Stimulated activated effector memory CD8-positive, alpha-beta T cell treated with anti-CD3 and anti-CD28 coated beads, Interleukin-12 subunit alpha, Interleukin-12 subunit beta, amount 100 ng/mL, for 72 hours (primary cell): ENCODE results near the gene THEM4.
A peak's percentile ranks its signal among the peaks of the same experiment; 100 is the strongest.
"Not testable (repeated sequence)": the region's sequence is repeated elsewhere in the genome, so short reads cannot be mapped to it uniquely, and the experiment has no call there.

Experiments used
- ATAC-seq: fragments of 150-1000 bp; cut with Tn5 transposase; 2 replicates; pipeline ENCODE4 v1.10.0; 2021
- DNase-seq, 2 donors: peaks; one replicate each; pipeline ENCODE4 v3.0.0; 2021 to 2022; ENCODE audit warnings: low spot score in 2 of 2
- H3K27ac Mint-ChIP-seq: one replicate; pipeline ENCODE4 v1.8.0; 2022; ENCODE audit warnings: mild to moderate bottlenecking, mixed read lengths
- H3K36me3 Mint-ChIP-seq: one replicate; pipeline ENCODE4 v1.8.0; 2022; ENCODE audit warnings: mild to moderate bottlenecking, mixed read lengths
- H3K4me1 Mint-ChIP-seq: one replicate; pipeline ENCODE4 v1.8.0; 2022; ENCODE audit warnings: mixed read lengths
- H3K4me3 Mint-ChIP-seq: one replicate; pipeline ENCODE4 v1.8.0; 2022; ENCODE audit warnings: mild to moderate bottlenecking, mixed read lengths
- H3K9me3 Mint-ChIP-seq: one replicate; pipeline ENCODE4 v1.8.0; 2022; ENCODE audit warnings: mixed read lengths

THEM4 gene

DNA sequence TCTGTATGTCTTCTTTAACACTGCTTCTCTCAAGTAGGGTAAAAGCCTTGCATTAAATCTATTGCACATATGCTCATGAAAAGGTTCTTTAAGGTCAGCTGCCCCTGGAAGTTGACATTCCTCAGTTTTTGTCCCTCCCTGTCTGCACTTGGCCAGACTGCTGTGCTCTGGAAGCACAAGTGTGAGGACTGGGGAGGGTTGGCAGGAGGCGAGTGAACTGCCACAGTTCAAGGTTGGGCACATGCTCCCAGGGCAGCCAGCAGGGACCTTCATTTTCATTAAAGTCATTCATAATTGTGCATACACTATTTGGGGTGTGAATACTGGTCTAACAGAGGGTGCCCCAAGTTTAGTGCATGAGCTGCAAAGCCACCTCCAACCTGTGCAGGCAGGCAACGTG, 44.9 kb downstream of the THEM4 start:
- H3K27ac Mint-ChIP-seq = no peak overlapping the region
- no peak overlapping the region for H3K4me3 Mint-ChIP-seq
- no peaks in the 10 kb centered on the region for H3K9me3 Mint-ChIP-seq
- no peaks in the 10 kb centered on the region for H3K36me3 Mint-ChIP-seq
- H3K4me1 Mint-ChIP-seq = peaks cover 19% of the 10 kb centered on the region
- ATAC-seq (no peak), DNase-seq (no peak)

DNA sequence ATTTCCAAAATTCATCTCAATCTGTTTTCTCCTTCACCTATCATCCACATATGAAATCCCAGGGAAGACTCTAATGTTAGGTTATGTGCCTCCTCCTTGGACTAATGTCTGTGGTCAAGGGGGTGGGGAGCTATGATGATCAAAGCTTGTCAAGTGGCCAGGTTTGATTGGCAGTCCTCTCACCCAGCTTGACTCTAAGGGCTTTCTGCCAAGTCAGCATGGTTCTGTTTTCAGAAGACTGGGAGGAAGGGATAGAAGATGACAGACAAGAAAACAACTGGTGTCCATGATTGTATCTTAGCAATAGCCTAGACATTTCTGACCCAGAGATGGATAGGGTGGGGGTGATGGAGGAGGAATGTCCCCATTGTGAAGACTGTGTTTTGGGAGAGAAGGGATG, 46.7 kb downstream of the THEM4 start:
- H3K9me3 Mint-ChIP-seq = no peaks in the 10 kb centered on the region
- H3K4me1 Mint-ChIP-seq = peaks cover 10% of the 10 kb centered on the region
- no peak overlapping the region for H3K27ac Mint-ChIP-seq
- ATAC-seq (no peak), DNase-seq (no peak)
- H3K4me3 Mint-ChIP-seq = no peak overlapping the region
- H3K36me3 Mint-ChIP-seq = no peaks in the 10 kb centered on the region

DNA sequence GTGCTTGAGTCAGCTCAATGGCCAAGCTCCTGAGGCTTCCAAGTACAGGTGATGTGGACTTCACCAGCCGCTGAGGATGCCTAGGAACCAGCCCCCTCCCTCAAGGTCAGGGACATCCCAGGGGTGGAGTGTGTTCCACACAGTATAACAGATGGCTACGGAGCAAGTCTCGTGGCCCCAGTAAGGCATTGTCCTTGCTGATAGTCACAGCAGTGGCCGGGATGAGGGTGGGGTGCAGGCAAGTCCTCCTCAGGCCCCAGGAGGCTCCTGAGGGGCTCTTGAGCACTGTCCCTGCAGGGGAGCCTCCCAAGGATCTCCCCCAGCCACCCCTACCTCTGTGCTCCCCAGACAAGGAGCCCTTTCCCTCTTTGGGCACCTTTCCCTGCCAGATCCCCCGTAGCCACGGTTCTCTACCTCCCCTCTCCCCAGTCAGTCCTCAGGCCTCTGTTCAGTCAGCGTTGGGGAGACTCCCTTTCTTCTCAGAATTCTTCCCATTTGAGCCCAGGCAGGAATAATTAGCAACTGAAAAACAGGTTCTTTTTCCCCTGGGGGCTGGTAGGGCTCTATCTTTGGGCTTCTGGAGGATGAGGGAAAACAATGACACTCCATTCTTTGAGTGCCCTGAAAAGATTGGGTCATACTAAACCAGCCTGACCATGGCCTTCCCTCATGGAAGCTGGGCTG, 48.7 kb downstream of the THEM4 start:
- peaks cover 6% of the 10 kb centered on the region for H3K4me1 Mint-ChIP-seq
- no peaks in the 10 kb centered on the region for H3K9me3 Mint-ChIP-seq
- H3K36me3 Mint-ChIP-seq = peaks cover 2% of the 10 kb centered on the region
- H3K4me3 Mint-ChIP-seq = no peak overlapping the region
- no peak overlapping the region for H3K27ac Mint-ChIP-seq
- ATAC-seq (no peak), DNase-seq (no peak)

DNA sequence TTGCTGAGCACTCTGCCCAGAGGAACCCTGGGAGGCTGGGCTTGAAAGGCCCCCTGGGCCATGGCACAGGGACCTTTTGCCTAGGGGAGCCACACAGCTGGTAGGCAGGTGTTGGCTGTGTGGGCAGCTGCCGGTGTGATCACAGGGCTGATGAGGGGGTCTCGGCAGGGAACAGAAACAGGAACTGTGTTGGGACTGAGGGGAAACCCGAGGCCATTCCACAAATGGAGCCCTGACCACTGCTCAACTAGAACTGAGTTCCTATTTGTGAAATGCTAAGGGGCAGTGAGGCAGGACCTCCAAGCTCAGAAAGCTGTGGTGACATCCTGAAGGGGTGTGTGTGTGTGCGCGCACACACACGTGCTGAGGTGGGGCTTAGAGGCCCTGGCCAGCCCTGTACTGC, 49.4 kb downstream of the THEM4 start:
- ATAC-seq (no peak), DNase-seq (no peak)
- Mint-ChIP-seq H3K36me3 (peaks cover 10% of the 10 kb centered on the region), H3K4me3 (no peak overlapping the region), H3K27ac (peak overlapping the region; percentile 40), H3K9me3 (no peaks in the 10 kb centered on the region), H3K4me1 (no peaks in the 10 kb centered on the region)

DNA sequence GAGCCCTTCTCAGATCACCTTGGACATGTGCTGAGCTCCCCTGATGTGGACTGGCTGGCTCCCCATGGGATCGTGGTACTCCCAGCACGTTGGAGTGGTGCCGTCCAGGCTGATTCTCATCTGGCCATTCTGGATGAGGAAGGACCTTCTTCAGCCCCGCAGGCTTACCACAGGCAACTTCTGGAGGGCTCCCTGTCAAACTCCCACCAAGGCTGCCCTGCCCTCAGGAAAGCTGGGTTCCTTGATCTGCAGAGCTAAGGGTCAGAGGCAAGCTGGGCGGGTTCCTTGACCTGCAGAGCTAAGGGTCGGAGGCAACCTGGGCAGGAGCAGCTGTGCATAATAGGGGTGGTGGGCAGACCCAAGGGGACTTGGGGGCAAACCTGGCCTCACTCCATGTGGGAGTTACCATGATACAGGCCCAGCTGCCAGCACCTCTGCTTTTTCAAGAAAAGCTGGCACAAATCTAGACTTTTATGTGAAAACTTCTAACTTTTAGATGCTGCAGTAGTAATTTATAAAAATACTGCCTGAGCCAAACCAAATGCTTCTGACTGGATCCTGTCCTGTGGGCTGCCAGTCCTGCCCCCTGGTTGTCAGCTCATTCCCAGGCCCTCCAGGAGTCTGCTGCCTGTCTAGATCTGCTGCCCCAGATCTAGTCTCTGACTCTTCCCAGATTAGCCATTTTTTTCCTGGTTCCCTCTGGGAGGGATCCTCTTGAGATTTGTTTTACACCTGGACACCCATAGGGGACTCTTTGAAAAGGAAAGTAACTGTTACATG, 50.2 kb downstream of the THEM4 start:
- H3K27ac Mint-ChIP-seq = peak overlapping the region; percentile 40
- H3K36me3 Mint-ChIP-seq = peaks cover 18% of the 10 kb centered on the region
- no peak overlapping the region for H3K4me3 Mint-ChIP-seq
- ATAC-seq (no peak), DNase-seq (no peak)
- H3K9me3 Mint-ChIP-seq = no peaks in the 10 kb centered on the region
- no peaks in the 10 kb centered on the region for H3K4me1 Mint-ChIP-seq

DNA sequence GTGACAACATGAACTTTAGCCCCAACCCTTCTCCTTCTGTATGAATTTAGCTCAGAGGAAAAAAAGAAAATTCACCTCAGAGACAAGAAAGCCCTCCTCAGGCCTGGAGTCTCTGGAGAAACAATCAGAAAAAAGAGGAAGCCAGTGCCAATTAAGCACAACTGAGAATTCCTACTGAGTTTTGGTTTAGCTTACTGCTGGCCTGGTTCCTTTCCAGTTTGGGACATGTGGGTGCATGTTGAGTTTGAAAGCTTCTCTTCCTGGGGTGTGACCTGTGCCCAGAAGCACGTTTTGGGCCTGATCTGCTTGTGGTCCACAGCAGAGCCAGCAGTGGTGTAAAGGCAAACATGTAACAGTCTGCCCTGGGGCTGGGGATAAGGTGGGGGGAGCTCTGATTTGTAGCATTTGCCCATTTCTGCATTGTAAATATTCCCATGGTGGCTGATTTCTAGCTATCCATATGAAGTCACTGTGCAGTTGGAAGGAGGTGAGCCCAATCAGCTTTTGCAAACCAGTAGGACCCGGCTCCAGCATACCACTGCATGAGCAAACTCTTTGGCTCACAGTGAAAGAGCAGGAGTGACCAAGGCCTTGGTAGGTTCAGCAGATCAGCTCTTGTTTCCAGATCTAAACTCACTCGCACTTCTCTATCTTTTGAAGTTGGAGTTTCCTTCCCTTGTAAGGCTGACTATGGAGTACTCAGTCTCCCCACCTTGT, 51.1 kb downstream of the THEM4 start:
- no peak overlapping the region for H3K4me3 Mint-ChIP-seq
- H3K36me3 Mint-ChIP-seq = peaks cover 25% of the 10 kb centered on the region
- ATAC-seq (no peak), DNase-seq (no peak)
- peaks cover 5% of the 10 kb centered on the region for H3K4me1 Mint-ChIP-seq
- no peak overlapping the region for H3K27ac Mint-ChIP-seq
- no peaks in the 10 kb centered on the region for H3K9me3 Mint-ChIP-seq

DNA sequence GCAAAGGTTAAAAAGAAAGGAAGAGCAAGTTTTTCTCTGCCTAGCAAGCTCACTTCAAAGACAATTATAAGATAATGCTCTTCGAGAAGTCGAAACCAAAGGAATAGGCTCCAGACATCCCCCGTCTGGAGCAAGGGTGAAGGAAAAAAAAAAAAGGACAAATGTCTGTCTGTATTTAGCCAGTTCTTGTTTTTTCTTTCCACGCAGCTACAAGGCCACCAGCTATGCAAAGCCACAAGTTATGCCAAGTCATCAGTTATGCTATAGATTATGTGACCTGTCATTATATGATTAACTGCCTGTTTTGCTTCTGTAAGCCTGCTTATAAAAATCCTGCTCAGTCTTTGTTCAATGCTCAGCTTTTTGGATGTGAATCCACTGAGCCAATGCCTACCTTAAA, 53.4 kb downstream of the THEM4 start:
- Mint-ChIP-seq H3K4me3 (no peak overlapping the region), H3K27ac (no peak overlapping the region), H3K9me3 (no peaks in the 10 kb centered on the region), H3K36me3 (peaks cover 37% of the 10 kb centered on the region), H3K4me1 (peaks cover 17% of the 10 kb centered on the region)
- DNase-seq (no peak), ATAC-seq (no peak)

DNA sequence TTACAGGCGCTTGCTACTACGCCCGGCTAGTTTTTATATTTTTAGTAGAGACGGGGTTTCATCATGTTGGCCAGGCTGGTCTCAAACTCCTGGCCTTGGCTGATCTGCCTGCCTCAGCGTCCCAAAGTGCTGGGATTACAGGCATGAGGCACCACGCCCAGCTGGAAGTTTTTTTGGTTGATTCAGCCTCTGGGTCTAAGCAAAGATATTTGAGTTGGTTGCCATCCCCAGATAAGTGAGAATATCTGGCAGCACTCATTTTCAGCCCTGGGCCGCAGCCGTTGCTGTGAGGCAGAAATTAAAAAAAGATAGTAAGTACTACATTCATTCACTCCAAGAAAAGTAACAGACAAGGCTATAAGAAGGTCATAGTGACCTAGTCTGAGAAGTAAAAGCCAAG, 53.8 kb downstream of the THEM4 start:
- Mint-ChIP-seq H3K36me3 (peaks cover 41% of the 10 kb centered on the region), H3K4me1 (peaks cover 20% of the 10 kb centered on the region)
- H3K9me3 Mint-ChIP-seq, H3K27ac Mint-ChIP-seq, H3K4me3 Mint-ChIP-seq, ATAC-seq, DNase-seq: not testable (repeated sequence)

DNA sequence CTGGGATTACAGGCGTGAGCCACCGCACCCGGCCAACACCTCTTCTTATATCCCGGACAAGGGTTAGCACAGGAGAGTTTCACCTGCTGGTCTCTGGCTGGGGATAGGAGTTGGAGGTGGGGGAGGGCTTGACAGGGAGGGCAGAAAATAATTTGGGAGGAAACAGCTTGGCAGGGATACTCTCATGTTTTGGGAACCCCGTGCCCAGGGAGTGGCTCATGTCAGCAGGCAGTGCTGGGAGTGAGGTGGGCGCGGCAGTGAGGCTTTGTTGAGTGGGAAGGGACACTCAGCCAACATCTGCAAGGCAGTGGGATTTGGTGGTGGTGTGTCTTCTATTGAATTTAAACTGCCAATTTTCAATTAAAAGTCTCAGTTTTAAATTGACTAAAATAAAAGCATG, 54.7 kb downstream of the THEM4 start:
- ATAC-seq (no peak), DNase-seq (no peak)
- Mint-ChIP-seq H3K27ac (no peak overlapping the region), H3K4me1 (peaks cover 28% of the 10 kb centered on the region), H3K4me3 (no peak overlapping the region), H3K36me3 (peaks cover 45% of the 10 kb centered on the region), H3K9me3 (no peaks in the 10 kb centered on the region)

DNA sequence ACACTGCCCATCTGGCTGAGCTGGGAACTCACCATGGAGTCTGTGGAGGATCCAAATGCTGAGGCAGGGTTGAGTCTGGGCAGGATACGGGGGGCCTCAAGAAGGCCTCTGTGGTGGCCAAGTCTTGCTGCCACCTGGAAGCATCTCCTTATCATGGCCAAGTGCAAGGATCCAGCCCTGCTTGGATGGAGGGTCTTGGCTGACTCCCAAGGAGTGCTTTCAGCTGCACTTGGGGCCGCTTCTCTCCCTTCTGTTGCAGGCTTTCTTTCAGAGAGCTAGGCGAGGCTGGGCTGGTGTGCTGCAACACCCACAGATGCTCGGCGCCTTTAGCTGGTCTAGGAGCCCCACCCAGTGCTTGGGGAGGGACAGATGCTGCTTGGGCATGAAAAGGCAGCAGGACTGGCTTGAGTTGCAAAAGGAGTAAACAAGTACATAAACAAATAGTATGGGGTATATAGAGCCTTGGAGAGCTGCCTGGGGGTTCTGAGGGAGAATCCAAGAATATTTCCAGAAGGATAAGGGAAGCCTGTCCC, 55.8 kb downstream of the THEM4 start, which contains the start of gene THEM5:
Gene THEM5 (minus strand): TSS at position 302 of the 533 bp plus-strand sequence. CDS start 147 bp downstream, at position 155.
- no peak for DNase-seq
- Mint-ChIP-seq H3K4me3 (no peak within 1 kb of the TSS), H3K4me1 (peaks cover 40% of the 10 kb centered on the region), H3K9me3 (no peaks in the 10 kb centered on the region), H3K27ac (peak within 1 kb of the TSS; percentile 65), H3K36me3 (peaks cover 54% of the 10 kb centered on the region)
- no peak for ATAC-seq

DNA sequence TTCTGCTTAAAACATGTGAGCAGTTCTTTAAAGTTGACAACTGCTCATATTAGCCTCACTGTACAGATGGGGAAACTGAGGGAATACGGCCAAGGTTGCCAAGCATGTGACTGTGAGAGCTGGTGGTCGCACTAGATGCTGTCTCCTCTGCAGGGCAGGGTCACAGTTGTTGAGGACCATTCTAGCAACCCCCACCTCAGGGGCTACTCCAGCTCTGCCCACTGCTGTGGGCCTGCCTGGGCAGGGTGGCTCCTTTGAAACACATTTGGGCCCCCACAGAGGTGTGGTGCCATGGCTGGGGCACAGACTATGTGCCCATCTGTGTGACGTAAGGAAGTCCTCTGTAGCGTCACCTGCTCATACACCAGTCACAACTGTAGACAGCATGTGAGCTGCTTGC, 56.6 kb downstream of the THEM4 start:
- Mint-ChIP-seq H3K36me3 (peaks cover 58% of the 10 kb centered on the region), H3K4me1 (peaks cover 47% of the 10 kb centered on the region), H3K4me3 (no peak overlapping the region), H3K27ac (no peak overlapping the region), H3K9me3 (no peaks in the 10 kb centered on the region)
- no peak for ATAC-seq
- no peak for DNase-seq

DNA sequence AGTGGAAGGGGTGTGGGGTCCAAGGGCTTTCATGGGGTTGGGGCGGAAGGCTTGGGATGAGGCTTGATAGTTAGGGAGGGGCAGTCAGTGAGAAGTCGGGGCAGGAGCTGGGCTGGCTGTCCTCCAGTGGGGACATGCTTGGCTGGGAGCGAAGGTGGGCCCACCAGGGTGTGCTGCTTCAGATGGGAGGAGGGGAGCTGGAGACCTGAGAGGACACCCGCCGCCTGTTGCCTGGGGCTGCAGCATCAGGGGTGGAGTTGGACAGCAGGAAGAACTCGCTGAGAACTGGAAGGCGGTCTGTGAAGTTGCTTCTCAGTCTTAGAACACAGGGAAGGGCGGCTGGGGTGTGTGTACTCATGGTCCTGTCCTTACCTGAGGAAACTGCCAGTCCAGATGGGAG, 57.4 kb downstream of the THEM4 start:
- peaks cover 52% of the 10 kb centered on the region for H3K4me1 Mint-ChIP-seq
- H3K9me3 Mint-ChIP-seq = no peaks in the 10 kb centered on the region
- peaks cover 64% of the 10 kb centered on the region for H3K36me3 Mint-ChIP-seq
- no peak overlapping the region for H3K4me3 Mint-ChIP-seq
- ATAC-seq (no peak), DNase-seq (no peak)
- peak overlapping the region; percentile 90 for H3K27ac Mint-ChIP-seq

DNA sequence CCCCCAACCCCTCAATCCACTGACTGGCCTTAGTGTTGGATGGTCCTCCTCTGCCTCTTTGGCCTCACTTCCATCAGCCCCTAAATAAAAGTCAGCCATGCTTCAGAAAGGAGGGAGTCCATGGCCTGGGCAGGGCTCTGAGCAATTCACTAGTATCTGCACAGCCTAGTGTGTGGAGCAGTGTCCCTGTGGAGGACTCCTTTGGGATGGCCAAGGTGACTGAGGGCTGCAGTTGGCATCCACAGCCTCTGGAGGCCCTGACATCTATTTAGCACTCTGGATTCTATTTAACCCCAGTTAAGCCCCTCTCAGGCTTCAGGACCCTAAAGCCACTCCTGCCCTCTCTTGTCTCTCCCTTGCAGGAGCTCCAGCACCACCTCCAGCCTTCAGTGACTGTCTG, 59.4 kb downstream of the THEM4 start:
- peaks cover 69% of the 10 kb centered on the region for H3K4me1 Mint-ChIP-seq
- no peaks in the 10 kb centered on the region for H3K9me3 Mint-ChIP-seq
- DNase-seq = no peak
- no peak for ATAC-seq
- H3K27ac Mint-ChIP-seq = peak overlapping the region; percentile 93
- H3K36me3 Mint-ChIP-seq = peaks cover 72% of the 10 kb centered on the region
- peak overlapping the region; percentile 57 for H3K4me3 Mint-ChIP-seq

DNA sequence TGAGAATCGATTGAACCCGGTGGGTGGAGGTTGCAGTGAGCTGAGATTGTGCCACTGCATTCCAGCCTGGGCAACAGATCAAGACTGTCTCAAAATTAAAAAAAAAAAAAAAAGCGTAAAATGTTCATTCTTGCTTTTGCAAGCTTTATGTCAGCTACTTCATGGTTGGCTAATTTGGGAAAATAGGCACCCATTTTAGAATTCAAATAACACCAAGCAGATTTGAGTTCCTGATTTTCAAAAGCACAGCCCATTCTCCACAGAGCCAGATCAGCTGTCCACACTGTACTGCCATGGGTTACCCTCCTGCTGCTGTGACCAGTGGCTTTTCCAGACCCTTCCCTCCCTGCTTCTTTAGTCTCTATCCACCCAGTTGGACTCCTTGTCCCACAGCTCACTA, 60.2 kb downstream of the THEM4 start:
- ATAC-seq = no peak
- DNase-seq = no peak
- Mint-ChIP-seq H3K4me3 (peak overlapping the region; percentile 57), H3K36me3 (peaks cover 72% of the 10 kb centered on the region), H3K27ac (peak overlapping the region; percentile 93), H3K4me1 (peaks cover 77% of the 10 kb centered on the region), H3K9me3 (no peaks in the 10 kb centered on the region)

DNA sequence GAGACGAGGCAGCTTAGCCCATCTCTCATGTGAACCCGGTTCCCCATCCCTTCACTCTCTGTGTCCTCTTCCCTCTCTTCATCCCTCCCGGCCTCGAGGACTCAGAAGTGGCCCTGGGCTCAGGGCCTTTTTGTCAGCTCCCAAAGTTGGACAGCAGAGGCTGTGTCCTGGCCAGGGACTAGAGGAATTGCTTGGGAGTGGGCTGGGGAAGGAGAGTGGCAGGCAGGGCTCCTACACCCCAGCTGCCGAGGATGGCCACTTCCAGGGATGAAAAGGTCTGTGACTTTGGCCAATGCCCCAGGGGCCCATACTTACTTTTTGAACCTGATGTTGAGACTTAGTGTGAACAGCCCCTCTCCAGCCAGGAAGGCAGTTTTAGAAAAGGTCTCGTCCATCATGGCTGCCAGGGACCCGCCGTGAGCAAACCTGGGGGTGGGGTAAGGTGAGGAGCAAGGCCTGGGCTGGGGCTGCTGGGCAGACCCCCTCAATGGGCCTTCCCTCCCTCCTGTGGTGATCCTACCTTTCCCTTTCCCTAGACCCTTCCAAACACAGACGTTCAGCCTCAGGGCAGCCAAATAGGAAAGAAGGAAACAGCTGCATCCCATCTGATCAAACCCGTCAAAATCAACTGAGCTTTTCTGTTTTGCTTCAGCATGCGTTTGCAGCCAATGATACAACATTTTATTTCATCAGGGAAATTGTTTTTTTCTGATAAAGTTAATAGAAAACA, 61.3 kb downstream of the THEM4 start:
- H3K4me3 Mint-ChIP-seq = peak overlapping the region; percentile 57

More for the DNA sequence above, 61.3 kb downstream of the THEM4 start:
- peaks cover 73% of the 10 kb centered on the region for H3K4me1 Mint-ChIP-seq
- ATAC-seq = no peak
- H3K36me3 Mint-ChIP-seq = peaks cover 76% of the 10 kb centered on the region
- H3K9me3 Mint-ChIP-seq = no peaks in the 10 kb centered on the region
- peak overlapping the region; percentile 93 for H3K27ac Mint-ChIP-seq
- DNase-seq = no peak
